Suppressor macrophage treated with lipopolysaccharide for 4 hours (primary cell): ENCODE measurements around the gene TMEM11.
"Not testable (repeated sequence)": the region's sequence is repeated elsewhere in the genome, so short reads cannot be mapped to it uniquely, and the experiment has no call there.

ENCODE experiments used
- DNase-seq: peaks from one replicate; pipeline ENCODE4 v3.0.0-alpha.2; 2020

Gene TMEM11

GRCh38 chr17:21210411-21211076, 3.4 kb downstream of the TMEM11 start:
- peak; percentile 30 for DNase-seq

DNA sequence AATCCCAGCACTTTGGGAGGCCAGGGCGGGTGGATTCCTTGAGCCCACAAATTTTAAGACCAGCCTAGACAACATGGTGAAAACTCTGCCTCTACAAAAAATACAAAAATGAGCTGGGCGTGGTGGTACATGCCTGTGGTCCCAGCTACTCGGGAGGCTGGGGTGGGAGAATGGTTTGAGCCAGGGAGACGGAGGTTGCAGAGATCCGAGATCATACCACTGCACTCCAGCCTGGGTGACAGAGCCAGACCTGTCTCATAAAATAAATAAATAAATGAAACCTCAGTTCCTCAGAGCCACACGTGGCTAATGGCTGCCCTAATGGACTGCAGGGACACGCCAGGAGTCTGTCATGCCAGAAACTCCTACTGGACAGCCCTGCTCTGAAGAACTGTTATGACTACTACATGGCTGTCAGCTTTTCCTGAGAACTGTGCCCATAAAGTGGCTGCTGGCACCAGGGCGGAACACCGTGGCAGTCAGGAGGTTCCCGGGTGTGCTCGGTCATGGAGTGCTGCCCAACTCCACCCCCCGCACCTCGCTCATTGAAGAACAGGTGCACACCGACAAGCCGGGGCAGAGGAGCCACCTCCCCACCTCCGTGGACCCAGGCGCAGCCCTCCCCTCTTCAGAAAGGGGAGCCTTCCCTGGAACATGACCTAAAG, 4.3 kb downstream of the TMEM11 start:
- DNase-seq = no peak

- no peak for DNase-seq
Measured at GRCh38 chr17:21208352-21208751, 5.6 kb downstream of the TMEM11 start.

GRCh38 chr17:21204935-21205334, 9.0 kb downstream of the TMEM11 start:
- DNase-seq = no peak

DNA sequence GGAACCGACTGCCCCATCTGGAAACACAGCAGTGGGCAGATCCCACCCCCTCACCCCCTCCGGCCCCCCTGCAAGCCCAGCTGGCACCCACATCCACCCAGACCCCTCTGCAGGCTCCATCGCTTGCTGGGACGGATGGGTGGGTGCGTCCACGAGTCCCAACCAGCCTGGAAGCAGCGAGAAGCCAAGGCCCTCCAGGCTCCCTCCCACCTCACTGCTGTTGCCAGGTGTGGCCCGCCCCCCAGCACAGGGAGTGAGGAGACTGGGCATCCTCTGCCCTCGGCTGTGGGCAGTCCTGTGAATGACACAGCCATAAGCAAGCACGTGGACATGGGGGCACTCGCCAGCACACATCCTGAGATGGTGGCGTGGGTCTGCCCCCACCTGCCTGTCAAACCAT, 11.4 kb downstream of the TMEM11 start:
- DNase-seq = no peak

- no peak for DNase-seq
Measured at GRCh38 chr17:21201874-21202273, 12.1 kb downstream of the TMEM11 start.

- DNase-seq = no peak
Measured at GRCh38 chr17:21201298-21201595, 12.7 kb downstream of the TMEM11 start.

- DNase-seq = no peak
Measured at GRCh38 chr17:21200590-21201297, 13.2 kb downstream of the TMEM11 start.

DNA sequence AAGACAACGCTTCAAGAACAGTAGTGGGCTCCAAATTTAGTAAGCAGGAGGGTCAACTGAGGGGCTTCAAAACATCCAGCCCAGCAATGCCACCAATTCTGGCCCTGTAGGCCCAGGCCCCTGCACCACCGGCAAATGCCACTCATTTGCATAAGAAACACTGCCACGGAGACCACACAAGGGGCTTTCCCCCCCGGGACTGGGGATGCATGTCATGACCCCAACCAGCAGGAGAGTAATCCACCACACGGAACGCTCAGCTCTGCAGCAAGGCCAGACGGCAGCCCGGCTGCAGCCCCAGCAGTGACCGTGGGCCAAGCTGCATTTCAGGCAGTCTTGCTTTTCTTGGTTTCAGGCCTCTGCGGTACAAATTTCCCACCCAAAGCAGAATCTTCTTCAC, 14.1 kb downstream of the TMEM11 start:
- no peak for DNase-seq

DNA sequence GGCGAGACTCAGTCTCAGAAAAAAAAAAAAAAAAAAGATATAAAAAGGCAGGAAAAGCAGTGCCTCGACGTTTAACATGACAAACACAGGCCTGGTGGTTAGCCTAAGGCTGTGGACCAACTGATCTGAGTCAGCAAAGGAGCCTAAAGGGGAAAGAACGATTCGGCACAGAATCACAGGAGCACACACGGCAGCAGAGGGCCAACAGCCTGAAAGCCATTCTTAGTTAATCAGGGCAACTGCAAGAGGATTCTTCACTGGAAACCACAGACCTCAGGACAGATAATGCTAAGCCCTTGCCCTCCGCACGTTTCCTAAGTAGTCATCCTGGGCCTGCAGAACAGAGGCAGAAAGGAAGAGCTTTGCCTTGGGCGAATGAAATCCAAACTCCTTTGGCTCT, 14.7 kb downstream of the TMEM11 start:
- no peak for DNase-seq

DNA sequence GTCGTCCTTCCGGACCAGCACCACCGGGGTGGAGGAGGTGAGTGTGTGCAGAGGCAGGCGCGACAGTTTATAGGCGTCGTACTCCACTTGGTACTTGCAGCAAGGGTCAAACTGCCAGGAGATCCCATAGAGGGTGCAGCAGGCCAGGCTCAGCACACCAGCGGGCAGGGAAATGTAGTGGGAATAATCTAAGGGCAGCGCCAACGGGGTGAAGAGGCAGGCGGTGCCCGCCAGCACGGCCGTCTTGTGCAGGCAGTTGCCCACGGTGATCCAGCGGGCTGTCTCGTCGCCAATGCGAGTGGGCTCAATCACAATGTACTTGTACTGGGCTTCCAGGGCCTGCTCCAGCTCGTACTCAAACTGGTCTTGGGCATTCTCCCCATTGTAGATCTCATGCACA, 15.6 kb downstream of the TMEM11 start:
- DNase-seq = no peak

- no peak for DNase-seq
Measured at GRCh38 chr17:21196126-21196525, 17.8 kb downstream of the TMEM11 start.

DNA sequence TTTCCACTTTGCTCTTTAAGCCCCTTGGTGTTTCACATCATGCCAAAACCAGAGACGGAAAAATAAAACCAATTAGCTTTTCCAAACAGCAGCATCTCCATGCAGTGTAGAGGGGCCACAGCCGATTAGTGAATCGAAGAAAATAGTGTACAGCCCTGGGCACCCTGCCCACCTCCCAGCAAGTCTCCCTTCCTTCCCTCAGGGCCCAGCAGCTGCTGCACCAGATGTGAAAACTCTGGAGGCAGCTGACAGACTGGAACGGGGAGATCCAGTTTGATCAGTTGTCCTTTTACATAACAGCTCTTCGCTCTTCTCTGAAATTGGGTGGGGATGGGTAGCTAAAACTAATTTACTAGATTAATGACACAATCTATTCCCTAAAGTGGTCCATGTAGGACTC, 19.3 kb downstream of the TMEM11 start:
- DNase-seq = no peak

DNA sequence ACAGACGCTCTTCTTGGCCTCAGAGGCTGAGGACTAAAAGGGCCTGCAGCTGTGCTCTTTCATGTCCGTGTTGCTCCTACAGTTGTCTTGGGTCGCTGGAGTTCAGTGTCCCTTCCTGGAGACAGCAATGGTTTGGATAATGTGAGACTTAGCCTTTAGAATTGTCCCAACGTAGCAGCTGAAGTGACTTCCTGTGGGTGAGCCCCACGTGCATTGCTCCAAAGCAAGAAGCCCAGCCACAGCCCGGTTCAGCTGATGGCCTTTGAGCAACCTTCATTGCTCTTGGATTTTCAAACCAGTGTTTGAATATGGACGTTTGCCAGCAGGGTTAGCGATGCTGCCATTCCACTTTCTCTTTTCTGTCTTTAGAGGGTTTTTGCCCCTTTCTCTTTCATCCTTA, 19.7 kb downstream of the TMEM11 start:
- DNase-seq = no peak

DNA sequence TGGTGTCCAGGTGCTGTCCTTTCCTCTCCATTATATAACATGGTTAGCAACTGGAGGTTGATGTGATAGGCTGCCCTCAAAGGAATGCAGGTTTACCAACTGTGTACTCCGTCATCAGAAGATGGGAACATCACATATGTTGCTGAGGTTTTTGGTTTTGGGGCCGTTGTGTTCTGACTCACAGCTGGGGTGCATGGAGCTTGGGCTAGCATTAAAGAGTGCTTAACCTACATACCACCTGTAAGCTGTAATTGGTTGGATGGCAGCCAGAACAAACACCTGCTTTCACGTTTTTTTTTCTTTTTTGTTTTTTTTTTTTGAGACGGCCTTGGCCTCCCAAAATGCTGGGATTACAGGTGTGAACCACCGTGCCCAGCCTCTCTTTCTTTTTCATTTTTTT, 20.9 kb downstream of the TMEM11 start:
- DNase-seq = no peak

DNA sequence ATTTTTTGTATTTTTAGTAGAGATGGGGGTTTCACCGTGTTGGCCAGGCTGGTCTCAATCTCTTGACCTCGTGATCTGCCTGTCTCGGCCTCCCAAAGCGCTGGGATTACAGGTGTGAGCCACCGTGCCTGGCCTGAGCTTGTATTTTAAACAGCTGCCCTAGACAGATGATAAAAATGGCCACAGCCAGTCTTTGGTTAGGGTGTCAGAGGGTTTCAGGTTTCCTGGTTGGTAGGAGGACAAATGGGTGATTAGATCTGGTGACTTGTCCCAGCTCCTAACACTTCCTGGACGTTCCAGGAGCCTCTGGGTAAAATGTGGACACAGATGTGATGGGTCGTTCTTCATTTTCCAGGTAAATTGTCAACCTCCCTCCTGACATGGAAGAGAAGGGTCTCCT, 21.5 kb downstream of the TMEM11 start:
- not testable (repeated sequence) for DNase-seq

DNA sequence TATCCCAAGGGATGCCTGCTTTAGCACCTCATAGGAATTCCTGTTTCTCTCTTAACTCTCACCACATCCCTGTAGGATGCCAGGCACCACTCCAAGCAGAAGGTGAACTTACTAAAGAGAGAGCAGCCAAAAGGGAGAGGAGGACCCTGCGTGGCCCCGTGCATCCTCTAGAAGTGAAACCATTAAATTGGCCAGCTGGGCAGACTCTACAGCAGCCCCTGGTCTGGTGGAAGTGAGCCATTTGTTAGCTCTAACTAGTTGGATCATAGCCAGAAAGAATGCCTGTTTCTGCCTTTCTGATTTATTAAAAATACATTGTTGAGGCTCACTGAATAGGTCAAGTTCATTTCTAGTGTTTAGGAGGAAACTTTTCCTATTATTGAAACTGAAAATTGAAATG, 22.3 kb downstream of the TMEM11 start:
- peak; percentile 46 for DNase-seq

- no peak for DNase-seq
Measured at GRCh38 chr17:21190078-21190477, 23.9 kb downstream of the TMEM11 start.

DNA sequence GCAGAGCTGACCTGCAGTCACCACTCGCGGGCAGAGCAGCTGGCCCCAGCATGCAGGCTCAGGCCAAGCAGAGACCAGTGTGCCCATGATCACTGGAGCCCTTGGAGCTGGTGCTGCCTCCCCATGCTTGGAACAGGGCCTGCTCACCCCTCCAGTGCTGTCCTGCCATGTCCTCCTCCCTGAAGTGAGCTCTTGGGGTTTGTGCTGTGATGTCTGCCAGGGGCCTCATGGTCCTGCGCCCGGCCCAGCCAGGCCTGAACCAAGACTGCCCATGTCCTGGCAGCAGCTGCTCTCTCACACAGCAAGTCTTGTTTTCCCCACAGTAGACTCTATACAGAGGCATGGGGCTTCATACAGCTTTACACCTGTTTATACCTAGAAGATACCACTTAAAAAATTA, 24.6 kb downstream of the TMEM11 start:
- DNase-seq = no peak

DNA sequence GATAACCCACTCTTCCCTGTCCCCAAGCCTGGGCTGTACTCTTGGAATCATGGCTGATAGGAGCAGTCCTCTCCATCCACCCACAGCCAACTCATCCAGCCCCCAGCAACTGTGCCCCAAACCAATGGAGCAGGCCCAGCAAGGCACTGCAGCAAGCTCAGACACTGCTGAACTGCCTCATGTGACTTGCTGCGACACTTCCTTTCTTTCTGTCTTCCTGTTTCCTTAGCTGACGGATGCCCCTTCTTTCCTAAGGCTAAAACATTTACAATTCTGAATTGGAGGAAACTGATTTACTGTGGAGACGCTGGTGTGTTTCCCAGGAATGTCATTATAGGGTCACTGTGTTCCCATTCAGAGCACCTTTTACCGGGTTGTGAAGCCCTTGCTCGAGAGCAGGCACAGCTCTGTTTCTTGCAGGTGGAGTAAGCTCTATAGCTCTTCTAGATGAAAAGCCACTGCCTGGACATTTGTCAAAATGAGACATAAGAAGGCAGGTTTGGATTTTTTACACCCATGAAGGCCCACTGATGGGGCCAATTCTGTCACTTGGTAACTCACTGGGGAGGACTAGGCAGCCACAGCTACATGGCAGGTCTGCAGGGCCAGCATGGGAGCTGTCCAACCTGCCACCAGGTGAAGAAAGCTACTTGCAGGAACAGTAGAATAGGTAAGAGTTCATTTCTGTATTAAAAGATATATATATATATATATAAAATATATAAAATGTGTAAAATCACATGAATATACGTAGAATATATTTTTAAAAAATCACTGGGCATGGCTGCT, 27.4 kb downstream of the TMEM11 start:
- peak; percentile 35 for DNase-seq

DNA sequence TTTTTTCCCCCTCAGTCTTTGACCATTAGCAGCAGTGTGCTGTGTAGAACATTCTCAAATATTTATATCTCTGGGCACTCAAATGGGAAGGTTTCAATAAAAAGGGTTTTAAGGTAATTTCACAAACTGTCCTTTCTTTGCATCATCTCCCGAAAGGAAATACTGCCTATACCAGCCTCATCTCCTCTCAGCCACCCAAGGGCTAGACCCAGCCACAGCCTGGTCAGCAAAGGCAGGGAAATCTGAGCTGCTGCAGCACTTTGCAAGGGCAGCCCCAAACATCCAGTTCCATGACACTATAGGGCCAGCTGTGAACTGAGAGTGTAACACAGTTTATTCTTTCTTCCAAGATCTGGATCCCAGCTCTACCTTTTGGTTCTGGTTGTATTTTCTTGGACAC, 28.9 kb downstream of the TMEM11 start:
- no peak for DNase-seq

- no peak for DNase-seq
Measured at GRCh38 chr17:21184570-21184969, 29.4 kb downstream of the TMEM11 start.

DNA sequence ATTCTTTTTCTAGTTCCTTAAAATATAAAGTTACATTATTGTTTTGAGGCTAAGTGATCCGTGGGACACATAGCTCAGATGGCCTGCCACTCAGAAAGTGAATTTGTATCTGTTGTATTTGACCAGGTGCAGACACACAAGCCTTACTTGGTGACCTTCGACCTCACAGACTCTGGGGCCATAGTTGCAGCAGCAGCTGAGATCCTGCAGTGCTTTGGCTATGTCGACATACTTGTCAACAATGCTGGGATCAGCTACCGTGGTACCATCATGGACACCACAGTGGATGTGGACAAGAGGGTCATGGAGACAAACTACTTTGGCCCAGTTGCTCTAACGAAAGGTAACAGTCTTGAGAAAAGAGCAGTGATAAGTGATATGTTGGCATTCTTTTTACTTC, 30.5 kb downstream of the TMEM11 start:
- no peak for DNase-seq
